Keratinocyte (primary cell): Measurements from ENCODE around the gene FZD4.

ENCODE experiments used
- EZH2 ChIP-seq: IDR thresholded peaks from one replicate; pipeline ENCODE4 v1.6.1; 2012; ENCODE audit warnings: inconsistent platforms, mild to moderate bottlenecking, low read length, moderate library complexity
- TF ChIP-seq, protein P1 (sequence below), 3 experiments: IDR thresholded peaks in 1 of 3; conservative IDR thresholded peaks in 1 of 3; optimal IDR thresholded peaks in 1 of 3; 2 replicates in 2 of 3; 3 replicates in 1 of 3; pipeline versions ENCODE3 to v1.5.1; 2011; ENCODE audit warnings: low read length in 3 of 3, mild to moderate bottlenecking in 3 of 3, moderate library complexity in 2 of 3, control low read depth in 1 of 3, inconsistent platforms in 1 of 3; ENCODE audit not compliant: insufficient read depth in 2 of 3; ENCODE audit errors: extremely low read depth in 1 of 3

DNA sequence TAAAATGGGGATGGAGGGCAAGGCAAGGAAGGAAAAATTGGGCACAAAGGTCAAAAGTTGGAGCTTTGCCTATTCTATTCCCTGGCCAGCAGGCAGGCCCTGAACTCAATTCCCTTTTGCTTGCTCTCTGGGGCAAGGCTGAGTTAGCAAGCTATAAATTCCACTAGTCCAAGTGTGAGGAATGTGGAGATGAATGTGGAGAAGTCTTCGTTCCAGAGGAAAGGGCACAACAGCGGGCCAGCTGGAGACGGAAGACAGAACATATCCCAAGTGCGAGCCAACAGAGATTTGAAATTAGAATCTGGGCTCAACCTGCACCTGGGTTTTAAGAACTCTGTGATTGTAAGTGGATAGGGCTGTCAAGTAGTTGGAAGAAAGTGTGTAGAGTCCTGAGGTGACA lies 29.5 kb upstream of the FZD4 start:
- TF ChIP-seq, protein P1, sequence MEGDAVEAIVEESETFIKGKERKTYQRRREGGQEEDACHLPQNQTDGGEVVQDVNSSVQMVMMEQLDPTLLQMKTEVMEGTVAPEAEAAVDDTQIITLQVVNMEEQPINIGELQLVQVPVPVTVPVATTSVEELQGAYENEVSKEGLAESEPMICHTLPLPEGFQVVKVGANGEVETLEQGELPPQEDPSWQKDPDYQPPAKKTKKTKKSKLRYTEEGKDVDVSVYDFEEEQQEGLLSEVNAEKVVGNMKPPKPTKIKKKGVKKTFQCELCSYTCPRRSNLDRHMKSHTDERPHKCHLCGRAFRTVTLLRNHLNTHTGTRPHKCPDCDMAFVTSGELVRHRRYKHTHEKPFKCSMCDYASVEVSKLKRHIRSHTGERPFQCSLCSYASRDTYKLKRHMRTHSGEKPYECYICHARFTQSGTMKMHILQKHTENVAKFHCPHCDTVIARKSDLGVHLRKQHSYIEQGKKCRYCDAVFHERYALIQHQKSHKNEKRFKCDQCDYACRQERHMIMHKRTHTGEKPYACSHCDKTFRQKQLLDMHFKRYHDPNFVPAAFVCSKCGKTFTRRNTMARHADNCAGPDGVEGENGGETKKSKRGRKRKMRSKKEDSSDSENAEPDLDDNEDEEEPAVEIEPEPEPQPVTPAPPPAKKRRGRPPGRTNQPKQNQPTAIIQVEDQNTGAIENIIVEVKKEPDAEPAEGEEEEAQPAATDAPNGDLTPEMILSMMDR (optimal IDR thresholded peaks at IDR 0.05 in 1 of 3, IDR thresholded peaks at IDR 0.05 in 1 of 3, conservative IDR thresholded peaks at IDR 0.05 in 1 of 3; ENCODE audit: extremely low read depth in 1 of 3, insufficient read depth in 2 of 3, low read length in 3 of 3): no peak
- TF ChIP-seq EZH2: no peak
